ENCODE data around the gene LRRC28.

Gene LRRC28

GRCh38 chr15:99366013-99366412 lies 114.7 kb downstream of the LRRC28 start:
- H2AFZ ChIP-seq (ENCODE audit: insufficient read depth, low read length, poor library complexity) = no peak overlapping the region

GRCh38 chr15:99368743-99369142 lies 117.5 kb downstream of the LRRC28 start:
- no peak overlapping the region for H3K4me2 ChIP-seq (ENCODE audit: low read length)
- no peak overlapping the region for H2BK120ac ChIP-seq (ENCODE audit: insufficient read depth, low read length, poor library complexity)
- H3K79me1 ChIP-seq (ENCODE audit: low read length) = no peaks in the 10 kb centered on the region
- H2BK12ac ChIP-seq (ENCODE audit: low read length) = no peak overlapping the region
- H2AK5ac ChIP-seq (ENCODE audit: low read length) = no peak overlapping the region
- DNase-seq = no peak
- H3K36me3 ChIP-seq (ENCODE audit: control insufficient read depth in 1 of 2, insufficient read depth in 2 of 2, low read length in 2 of 2) = peaks cover 0 to 2% of the 10 kb centered on the region in 2 experiments
- H3K79me2 ChIP-seq (ENCODE audit: control insufficient read depth, insufficient read depth, low read length, poor library complexity) = no peaks in the 10 kb centered on the region
- no peak overlapping the region for H3K18ac ChIP-seq (ENCODE audit: low read length)
- H3K23ac ChIP-seq (ENCODE audit: low read length) = no peak overlapping the region
- H3K4ac ChIP-seq (ENCODE audit: low read depth, low read length) = no peak overlapping the region
- H3K9me3 ChIP-seq (ENCODE audit: insufficient read depth, low read depth, low read length) = no peaks in the 10 kb centered on the region
- no peak overlapping the region for H4K8ac ChIP-seq (ENCODE audit: low read depth, low read length)
- H3K27me3 ChIP-seq (ENCODE audit: insufficient read depth, low read length) = no peaks in the 10 kb centered on the region
- H3K27ac ChIP-seq (ENCODE audit: low read depth, low read length) = no peak overlapping the region
- H2BK5ac ChIP-seq (ENCODE audit: low read depth, low read length, poor library complexity) = no peak overlapping the region
- H3K14ac ChIP-seq (ENCODE audit: low read length) = no peak overlapping the region
- no peaks in the 10 kb centered on the region for H3K4me1 ChIP-seq (ENCODE audit: control insufficient read depth in 1 of 2, insufficient read depth in 2 of 2, low read length in 2 of 2)
- no peak overlapping the region for H3K9ac ChIP-seq (ENCODE audit: low read length)
- H3K4me3 ChIP-seq (ENCODE audit: low read depth, low read length) = no peak overlapping the region
- H4K91ac ChIP-seq (ENCODE audit: low read depth, low read length) = no peak overlapping the region
- H2AFZ ChIP-seq (ENCODE audit: insufficient read depth, low read length, poor library complexity) = no peak overlapping the region
- no peak overlapping the region for H4K12ac ChIP-seq (ENCODE audit: low read depth, low read length)

More at GRCh38 chr15:99366013-99366412, 114.7 kb downstream of the LRRC28 start:
- H3K79me1 ChIP-seq (ENCODE audit: low read length) = no peaks in the 10 kb centered on the region
- no peak overlapping the region for H2BK5ac ChIP-seq (ENCODE audit: low read depth, low read length, poor library complexity)
- H3K4me1 ChIP-seq (ENCODE audit: control insufficient read depth in 1 of 2, insufficient read depth in 2 of 2, low read length in 2 of 2) = no peaks in the 10 kb centered on the region
- H3K36me3 ChIP-seq (ENCODE audit: control insufficient read depth in 1 of 2, insufficient read depth in 2 of 2, low read length in 2 of 2) = peaks cover 0 to 4% of the 10 kb centered on the region in 2 experiments
- no CpG with 5 or more reads among the region's 1 CpG for WGBS (ENCODE audit: extremely low coverage, insufficient coverage, insufficient read length)
- no peak overlapping the region for H3K4me2 ChIP-seq (ENCODE audit: low read length)
- no peak overlapping the region for H3K18ac ChIP-seq (ENCODE audit: low read length)
- no peak overlapping the region for H4K12ac ChIP-seq (ENCODE audit: low read depth, low read length)
- H3K27me3 ChIP-seq (ENCODE audit: insufficient read depth, low read length) = no peaks in the 10 kb centered on the region
- H3K27ac ChIP-seq (ENCODE audit: low read depth, low read length) = no peak overlapping the region
- no peaks in the 10 kb centered on the region for H3K9me3 ChIP-seq (ENCODE audit: insufficient read depth, low read depth, low read length)
- no peak overlapping the region for H2BK120ac ChIP-seq (ENCODE audit: insufficient read depth, low read length, poor library complexity)
- H3K4ac ChIP-seq (ENCODE audit: low read depth, low read length) = no peak overlapping the region
- no peak for DNase-seq
- H3K9ac ChIP-seq (ENCODE audit: low read length) = no peak overlapping the region
- H3K23ac ChIP-seq (ENCODE audit: low read length) = no peak overlapping the region
- H3K14ac ChIP-seq (ENCODE audit: low read length) = no peak overlapping the region
- no peak overlapping the region for H4K8ac ChIP-seq (ENCODE audit: low read depth, low read length)
- H2BK12ac ChIP-seq (ENCODE audit: low read length) = no peak overlapping the region
- H2AK5ac ChIP-seq (ENCODE audit: low read length) = no peak overlapping the region
- H3K79me2 ChIP-seq (ENCODE audit: control insufficient read depth, insufficient read depth, low read length, poor library complexity) = no peaks in the 10 kb centered on the region
- H3K4me3 ChIP-seq (ENCODE audit: low read depth, low read length) = no peak overlapping the region
- H4K91ac ChIP-seq (ENCODE audit: low read depth, low read length) = no peak overlapping the region

- peaks cover 0 to 2% of the 10 kb centered on the region in 2 experiments for H3K36me3 ChIP-seq (ENCODE audit: control insufficient read depth in 1 of 2, insufficient read depth in 2 of 2, low read length in 2 of 2)
Observed at GRCh38 chr15:99369196-99369595, 117.9 kb downstream of the LRRC28 start.

GRCh38 chr15:99371180-99372103 lies 120.2 kb downstream of the LRRC28 start:
- no peak overlapping the region for H2AFZ ChIP-seq (ENCODE audit: insufficient read depth, low read length, poor library complexity)
- H3K9me3 ChIP-seq (ENCODE audit: insufficient read depth, low read depth, low read length) = no peaks in the 10 kb centered on the region
- H3K27me3 ChIP-seq (ENCODE audit: insufficient read depth, low read length) = no peaks in the 10 kb centered on the region
- H3K18ac ChIP-seq (ENCODE audit: low read length) = no peak overlapping the region
- peaks cover 0 to 2% of the 10 kb centered on the region in 2 experiments for H3K36me3 ChIP-seq (ENCODE audit: control insufficient read depth in 1 of 2, insufficient read depth in 2 of 2, low read length in 2 of 2)
- no peak overlapping the region for H4K91ac ChIP-seq (ENCODE audit: low read depth, low read length)
- no peak overlapping the region for H3K14ac ChIP-seq (ENCODE audit: low read length)
- no peak overlapping the region for H4K8ac ChIP-seq (ENCODE audit: low read depth, low read length)
- no peak overlapping the region for H2BK12ac ChIP-seq (ENCODE audit: low read length)
- no peak overlapping the region for H3K27ac ChIP-seq (ENCODE audit: low read depth, low read length)
- no peak overlapping the region for H2AK5ac ChIP-seq (ENCODE audit: low read length)
- H3K4ac ChIP-seq (ENCODE audit: low read depth, low read length) = no peak overlapping the region
- H3K4me3 ChIP-seq (ENCODE audit: low read depth, low read length) = no peak overlapping the region
- H3K4me2 ChIP-seq (ENCODE audit: low read length) = no peak overlapping the region
- H3K4me1 ChIP-seq (ENCODE audit: control insufficient read depth in 1 of 2, insufficient read depth in 2 of 2, low read length in 2 of 2) = no peaks in the 10 kb centered on the region
- no peaks in the 10 kb centered on the region for H3K79me2 ChIP-seq (ENCODE audit: control insufficient read depth, insufficient read depth, low read length, poor library complexity)
- no peak overlapping the region for H3K23ac ChIP-seq (ENCODE audit: low read length)
- no peaks in the 10 kb centered on the region for H3K79me1 ChIP-seq (ENCODE audit: low read length)
- no peak for DNase-seq
- no peak overlapping the region for H4K12ac ChIP-seq (ENCODE audit: low read depth, low read length)
- H2BK120ac ChIP-seq (ENCODE audit: insufficient read depth, low read length, poor library complexity) = no peak overlapping the region
- no CpG with 5 or more reads among the region's 4 CpGs for WGBS (ENCODE audit: extremely low coverage, insufficient coverage, insufficient read length)
- no peak overlapping the region for H3K9ac ChIP-seq (ENCODE audit: low read length)
- H2BK5ac ChIP-seq (ENCODE audit: low read depth, low read length, poor library complexity) = no peak overlapping the region

More at GRCh38 chr15:99369196-99369595, 117.9 kb downstream of the LRRC28 start:
- Histone ChIP-seq H4K12ac (ENCODE audit: low read depth, low read length) (no peak overlapping the region), H2AK5ac (ENCODE audit: low read length) (no peak overlapping the region), H3K9me3 (ENCODE audit: insufficient read depth, low read depth, low read length) (no peaks in the 10 kb centered on the region), H2BK120ac (ENCODE audit: insufficient read depth, low read length, poor library complexity) (no peak overlapping the region), H2BK5ac (ENCODE audit: low read depth, low read length, poor library complexity) (no peak overlapping the region), H3K4ac (ENCODE audit: low read depth, low read length) (no peak overlapping the region), H3K4me1 (ENCODE audit: control insufficient read depth in 1 of 2, insufficient read depth in 2 of 2, low read length in 2 of 2) (no peaks in the 10 kb centered on the region), H3K23ac (ENCODE audit: low read length) (no peak overlapping the region), H3K79me1 (ENCODE audit: low read length) (no peaks in the 10 kb centered on the region), H2AFZ (ENCODE audit: insufficient read depth, low read length, poor library complexity) (no peak overlapping the region), H3K27ac (ENCODE audit: low read depth, low read length) (no peak overlapping the region), H3K27me3 (ENCODE audit: insufficient read depth, low read length) (no peaks in the 10 kb centered on the region), H3K14ac (ENCODE audit: low read length) (no peak overlapping the region), H3K9ac (ENCODE audit: low read length) (no peak overlapping the region), H3K79me2 (ENCODE audit: control insufficient read depth, insufficient read depth, low read length, poor library complexity) (no peaks in the 10 kb centered on the region), H3K18ac (ENCODE audit: low read length) (no peak overlapping the region), H2BK12ac (ENCODE audit: low read length) (no peak overlapping the region), H3K4me3 (ENCODE audit: low read depth, low read length) (no peak overlapping the region), H4K91ac (ENCODE audit: low read depth, low read length) (no peak overlapping the region), H3K4me2 (ENCODE audit: low read length) (no peak overlapping the region), H4K8ac (ENCODE audit: low read depth, low read length) (no peak overlapping the region)
- WGBS (ENCODE audit: extremely low coverage, insufficient coverage, insufficient read length) = no CpG with 5 or more reads among the region's 5 CpGs
- DNase-seq = no peak

Measured in trophoblast cell (in vitro differentiated cells and primary cell).